Suprapubic skin (tissue), 4 donors: ENCODE results near the gene MRPL53. TPM values are rescaled to one million over a fixed set of nuclear protein-coding genes. Genes with fewer than 3 reads are reported as not detected.

Source experiments
- DNase-seq, 2 donors: peaks; one replicate each; pipeline ENCODE4 v3.0.0-alpha.2; 2019; ENCODE audit warnings: low spot score in 2 of 2
- H3K27ac ChIP-seq: fragments of 200-600 bp; sonication (generic); one replicate; pipeline ENCODE4 v1.5.1; 2019
- H3K27me3 ChIP-seq: fragments of 200-600 bp; sonication (generic); one replicate; pipeline ENCODE4 v1.5.1; 2019
- H3K36me3 ChIP-seq: fragments of 200-600 bp; sonication (generic); one replicate; pipeline ENCODE4 v1.5.1; 2019
- H3K4me1 ChIP-seq: fragments of 200-600 bp; sonication (generic); one replicate; pipeline ENCODE4 v1.5.1; 2019
- H3K4me3 ChIP-seq: fragments of 200-600 bp; sonication (generic); one replicate; pipeline ENCODE4 v1.5.1; 2019; ENCODE audit warnings: mild to moderate bottlenecking
- H3K9me3 ChIP-seq: fragments of 200-600 bp; sonication (generic); one replicate; pipeline ENCODE4 v1.5.1; 2019
- EP300 ChIP-seq: sonication (generic); formaldehyde crosslinking; IDR thresholded peaks from one replicate; pipeline ENCODE4 v1.6.1; 2017; ENCODE audit warnings: antibody characterized with exemption
- POLR2A ChIP-seq, 2 donors: fragments of 450-650 bp; IDR thresholded peaks; one replicate each; pipeline ENCODE4 v1.6.1; 2017; ENCODE audit warnings: antibody characterized with exemption in 2 of 2, mild to moderate bottlenecking in 2 of 2, moderate library complexity in 2 of 2
- POLR2AphosphoS5 ChIP-seq, 3 donors: sonication (generic); formaldehyde crosslinking; IDR thresholded peaks; one replicate each; pipeline ENCODE4 v1.6.1; 2017; ENCODE audit warnings: antibody characterized with exemption in 3 of 3
- WGBS: methylation state at CpG from one replicate; pipeline ENCODE4 v1.1.5; 2018; 5-methylcytosine and 5-hydroxymethylcytosine counted together
- total RNA-seq, 4 donors: library from RNA; depleted of rRNA; stranded (reverse); fragments of >200 nt; gene quantifications; one replicate each; pipeline ENCODE4 v1.1.0, GENCODE V29; 2016
- TF ChIP-seq, protein P1 (sequence below), 2 donors: fragments of 200-600 bp in 1 of 2; fragments of 450-650 bp in 1 of 2; sonication (generic) in 1 of 2; IDR thresholded peaks; one replicate each; pipeline ENCODE4 v1.5.1; 2016 to 2019; ENCODE audit warnings: antibody characterized with exemption in 2 of 2, mild to moderate bottlenecking in 1 of 2, moderate library complexity in 1 of 2

MRPL53 gene
- total RNA-seq, 4 donors from 2014 or later = 13.1 to 36.0 (median 26.7) TPM

DNA sequence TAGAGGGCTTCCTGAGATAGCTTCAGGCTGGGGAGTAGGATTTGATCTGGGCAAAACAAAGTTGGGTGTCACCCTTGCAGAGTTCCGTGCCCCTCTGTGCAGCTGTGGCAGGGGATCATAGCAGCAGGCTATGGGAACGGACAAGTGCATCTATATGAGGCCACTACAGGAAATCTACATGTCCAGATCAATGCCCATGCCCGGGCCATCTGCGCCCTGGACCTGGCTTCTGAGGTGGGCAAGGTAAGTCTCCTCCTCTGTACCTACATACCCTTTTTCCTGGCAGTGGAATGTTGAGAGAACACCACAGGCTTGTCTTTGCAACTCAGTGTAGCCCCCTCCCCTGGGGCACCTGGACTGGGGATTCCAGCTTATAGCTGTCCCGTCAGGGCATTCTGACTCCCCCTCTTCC is 47.5 kb downstream of the MRPL53 start:
- no peaks in the 10 kb centered on the region for H3K9me3 ChIP-seq
- H3K36me3 ChIP-seq = peaks cover 45% of the 10 kb centered on the region
- TF ChIP-seq EP300 = no peak
- TF ChIP-seq POLR2AphosphoS5 (IDR thresholded peaks at IDR 0.05) = no peak
- TF ChIP-seq, protein P1, sequence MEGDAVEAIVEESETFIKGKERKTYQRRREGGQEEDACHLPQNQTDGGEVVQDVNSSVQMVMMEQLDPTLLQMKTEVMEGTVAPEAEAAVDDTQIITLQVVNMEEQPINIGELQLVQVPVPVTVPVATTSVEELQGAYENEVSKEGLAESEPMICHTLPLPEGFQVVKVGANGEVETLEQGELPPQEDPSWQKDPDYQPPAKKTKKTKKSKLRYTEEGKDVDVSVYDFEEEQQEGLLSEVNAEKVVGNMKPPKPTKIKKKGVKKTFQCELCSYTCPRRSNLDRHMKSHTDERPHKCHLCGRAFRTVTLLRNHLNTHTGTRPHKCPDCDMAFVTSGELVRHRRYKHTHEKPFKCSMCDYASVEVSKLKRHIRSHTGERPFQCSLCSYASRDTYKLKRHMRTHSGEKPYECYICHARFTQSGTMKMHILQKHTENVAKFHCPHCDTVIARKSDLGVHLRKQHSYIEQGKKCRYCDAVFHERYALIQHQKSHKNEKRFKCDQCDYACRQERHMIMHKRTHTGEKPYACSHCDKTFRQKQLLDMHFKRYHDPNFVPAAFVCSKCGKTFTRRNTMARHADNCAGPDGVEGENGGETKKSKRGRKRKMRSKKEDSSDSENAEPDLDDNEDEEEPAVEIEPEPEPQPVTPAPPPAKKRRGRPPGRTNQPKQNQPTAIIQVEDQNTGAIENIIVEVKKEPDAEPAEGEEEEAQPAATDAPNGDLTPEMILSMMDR (IDR thresholded peaks at IDR 0.05) = no peak
- no peak for TF ChIP-seq POLR2A (IDR thresholded peaks at IDR 0.05)
- no peak overlapping the region for H3K27ac ChIP-seq
- no peak overlapping the region for H3K4me3 ChIP-seq
- 88% methylated on average over 4 of the region's 5 CpGs for WGBS
- H3K4me1 ChIP-seq = peaks cover 23% of the 10 kb centered on the region
- no peaks in the 10 kb centered on the region for H3K27me3 ChIP-seq
- DNase-seq = peak in 1 of 2 donors; percentile 49

DNA sequence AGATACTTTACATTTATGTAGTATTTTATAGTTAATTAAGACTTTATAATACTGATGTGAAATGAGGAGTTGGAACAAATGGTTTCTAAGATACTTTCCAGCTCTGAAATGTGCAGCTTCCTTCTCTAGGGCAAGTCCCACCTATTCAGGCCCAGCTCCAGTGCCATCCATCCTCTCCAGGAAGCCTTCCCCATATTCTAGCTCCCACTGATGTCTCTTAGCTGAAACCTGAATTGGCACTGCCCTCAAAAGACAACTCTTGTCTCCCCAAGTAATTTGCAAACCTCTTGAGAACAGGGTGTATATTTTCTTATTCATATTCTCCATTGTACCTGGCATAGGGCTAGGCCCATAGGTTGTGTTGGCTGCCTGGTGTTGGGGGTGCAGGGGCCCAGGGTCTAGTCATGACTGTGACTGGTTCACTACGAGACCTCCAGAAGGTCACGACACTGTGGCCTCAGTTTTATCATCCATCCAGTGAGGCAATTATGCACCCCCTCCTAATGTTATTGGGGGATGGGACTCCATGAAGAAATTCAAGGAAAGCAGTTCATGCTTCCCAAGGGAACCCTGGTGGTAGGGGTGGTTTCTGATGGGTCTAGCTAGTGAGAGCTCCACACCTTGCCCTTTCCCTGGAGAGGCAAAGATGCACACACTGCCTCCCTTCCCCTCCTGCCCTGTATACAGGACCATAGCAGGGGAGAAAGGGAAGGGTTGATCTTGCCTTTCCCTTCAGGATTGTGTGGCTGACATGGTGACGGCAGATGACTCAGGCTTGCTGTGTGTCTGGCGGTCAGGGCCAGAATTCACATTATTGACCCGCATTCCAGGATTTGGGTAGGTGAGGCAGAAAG is 48.1 kb downstream of the MRPL53 start:
- TF ChIP-seq POLR2A (IDR thresholded peaks at IDR 0.05) (no peak), EP300 (no peak), POLR2AphosphoS5 (IDR thresholded peaks at IDR 0.05) (no peak)
- TF ChIP-seq, protein P1 (IDR thresholded peaks at IDR 0.05) = no peak
- Histone ChIP-seq H3K27me3 (no peaks in the 10 kb centered on the region), H3K9me3 (no peaks in the 10 kb centered on the region), H3K4me3 (no peak overlapping the region), H3K27ac (no peak overlapping the region), H3K4me1 (peaks cover 23% of the 10 kb centered on the region), H3K36me3 (peaks cover 38% of the 10 kb centered on the region)
- WGBS = 87% methylated on average over 5 of the region's 5 CpGs
- DNase-seq = peak in 1 of 2 donors; percentile 40

DNA sequence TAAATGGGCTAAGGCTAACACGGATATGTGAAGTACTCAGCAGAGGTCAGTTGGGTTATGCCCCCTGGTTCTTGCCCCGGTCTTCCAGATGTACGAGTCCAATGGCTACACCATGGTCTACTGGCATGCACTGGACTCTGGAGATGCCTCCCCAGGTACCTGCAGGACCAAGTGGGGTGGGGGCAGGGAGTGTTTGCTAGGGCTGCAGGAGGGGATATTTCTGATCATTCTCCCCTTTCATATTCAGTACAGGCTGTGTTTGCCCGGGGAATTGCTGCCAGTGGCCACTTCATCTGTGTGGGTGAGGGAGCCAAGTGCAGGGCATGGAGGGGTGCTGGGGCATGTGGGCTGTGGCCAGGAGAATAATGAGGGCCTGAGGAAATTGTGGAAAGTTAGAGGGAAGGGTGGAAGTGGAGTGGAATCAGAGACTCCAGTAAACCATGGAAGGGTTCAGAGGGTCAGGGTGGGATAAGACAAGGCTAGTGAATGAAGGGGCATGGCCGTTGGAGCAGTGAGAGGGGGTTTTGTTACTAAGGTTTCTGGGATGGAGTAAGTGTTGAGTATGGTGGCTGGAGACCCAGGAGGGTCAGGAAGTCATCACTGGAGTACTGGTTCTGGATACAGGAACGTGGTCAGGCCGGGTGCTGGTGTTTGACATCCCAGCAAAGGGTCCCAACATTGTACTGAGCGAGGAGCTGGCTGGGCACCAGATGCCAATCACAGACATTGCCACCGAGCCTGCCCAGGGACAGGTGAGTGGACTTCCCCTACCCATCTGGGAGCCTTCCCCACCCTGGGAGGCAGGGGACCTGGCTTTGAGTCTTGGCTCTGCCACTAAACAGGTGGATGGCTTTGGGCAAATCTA is 49.0 kb downstream of the MRPL53 start:
- Histone ChIP-seq H3K4me3 (no peak overlapping the region), H3K4me1 (peaks cover 23% of the 10 kb centered on the region), H3K9me3 (no peaks in the 10 kb centered on the region), H3K27me3 (no peaks in the 10 kb centered on the region), H3K36me3 (peaks cover 29% of the 10 kb centered on the region), H3K27ac (no peak overlapping the region)
- DNase-seq = peak in 1 of 2 donors; percentile 61
- 79% methylated on average over 9 of the region's 9 CpGs for WGBS
- TF ChIP-seq, protein P1 (IDR thresholded peaks at IDR 0.05) = no peak
- TF ChIP-seq POLR2A (IDR thresholded peaks at IDR 0.05) = no peak
- TF ChIP-seq EP300 = no peak
- TF ChIP-seq POLR2AphosphoS5 (IDR thresholded peaks at IDR 0.05) = no peak

Other genes starting within 250 kb of the MRPL53 start
- gene SLC4A5, start 129.3 kb downstream of the MRPL53 start, total RNA-seq = 10 to 100 TPM in 1 of 4 donors, 1 to 10 TPM in 3; 3.2 to 30.4 (median 4.2) TPM
- gene DCTN1, start 92.4 kb downstream of the MRPL53 start, total RNA-seq = 100 to 1,000 TPM in 3 of 4 donors, 10 to 100 TPM in 1; 83.4 to 122 (median 105) TPM
- 1 to 10 TPM in 3 of 4 donors, under 1 TPM in 1; 0.87 to 2.1 (median 1.4) TPM for gene C2orf81, start 51.1 kb downstream of the MRPL53 start, total RNA-seq
- 10 to 100 TPM in 2 of 4 donors, 1 to 10 TPM in 2; 5.0 to 12.0 (median 8.5) TPM for gene WDR54, start 51.0 kb downstream of the MRPL53 start, total RNA-seq
- 10 to 100 TPM; 48.2 to 63.1 (median 56.7) TPM for gene RTKN, start 30.7 kb downstream of the MRPL53 start, total RNA-seq
- 10 to 100 TPM; 15.9 to 75.9 (median 36.0) TPM for gene INO80B, start 17.6 kb downstream of the MRPL53 start, total RNA-seq
- gene WBP1, start 14.2 kb downstream of the MRPL53 start, total RNA-seq = 100 to 1,000 TPM in 1 of 4 donors, 10 to 100 TPM in 3; 40.7 to 121 (median 47.0) TPM
- gene MOGS, start 7.3 kb downstream of the MRPL53 start, total RNA-seq = 10 to 100 TPM; 44.1 to 81.3 (median 50.1) TPM
- 10 to 100 TPM; 10.4 to 31.1 (median 18.7) TPM for gene CCDC142, start 10.3 kb upstream of the MRPL53 start, total RNA-seq
- gene TTC31, start 10.4 kb upstream of the MRPL53 start, total RNA-seq = 10 to 100 TPM; 20.4 to 45.5 (median 27.4) TPM
- gene LBX2, start 26.9 kb upstream of the MRPL53 start, total RNA-seq = 1 to 10 TPM in 1 of 4 donors, not detected in 3; 1.2 TPM
- gene PCGF1, start 35.0 kb upstream of the MRPL53 start, total RNA-seq = 10 to 100 TPM; 15.6 to 77.0 (median 19.7) TPM
- gene TLX2, start 41.8 kb upstream of the MRPL53 start, total RNA-seq = under 1 TPM in 1 of 4 donors, not detected in 3; 0.56 TPM
- 10 to 100 TPM in 1 of 4 donors, 1 to 10 TPM in 3; 2.7 to 12.8 (median 6.4) TPM for gene DQX1, start 53.6 kb upstream of the MRPL53 start, total RNA-seq
- 100 to 1,000 TPM; 111 to 170 (median 145) TPM for gene AUP1, start 57.0 kb upstream of the MRPL53 start, total RNA-seq
- 10 to 100 TPM; 23.7 to 31.2 (median 27.1) TPM for gene HTRA2, start 57.3 kb upstream of the MRPL53 start, total RNA-seq
- 1 to 10 TPM in 3 of 4 donors, under 1 TPM in 1; 0.23 to 3.8 (median 1.5) TPM for gene LOXL3, start 81.3 kb upstream of the MRPL53 start, total RNA-seq
- 10 to 100 TPM in 1 of 4 donors, 1 to 10 TPM in 3; 3.3 to 10.6 (median 5.4) TPM for gene DOK1, start 82.0 kb upstream of the MRPL53 start, total RNA-seq
- 1 to 10 TPM in 1 of 4 donors, not detected in 3; 1.1 TPM for gene M1AP, start 175.7 kb upstream of the MRPL53 start, total RNA-seq
- 1 to 10 TPM; 3.5 to 8.2 (median 4.6) TPM for gene SEMA4F, start 181.6 kb upstream of the MRPL53 start, total RNA-seq